HG03565 (cell line): ENCODE measurements around the gene GMPR.

ENCODE experiments used
- ATAC-seq: cut with Tn5 transposase; IDR thresholded peaks from one replicate; pipeline ENCODE4 v1.9.1; 2021; ENCODE audit warnings: mild to moderate bottlenecking, moderate library complexity; ENCODE audit not compliant: unreplicated experiment

GMPR gene

GRCh38 chr6:16296061-16296670 lies 57.8 kb downstream of the GMPR start:
- ATAC-seq: no peak

GRCh38 chr6:16299861-16300260 lies 61.5 kb downstream of the GMPR start:
- no peak for ATAC-seq

DNA sequence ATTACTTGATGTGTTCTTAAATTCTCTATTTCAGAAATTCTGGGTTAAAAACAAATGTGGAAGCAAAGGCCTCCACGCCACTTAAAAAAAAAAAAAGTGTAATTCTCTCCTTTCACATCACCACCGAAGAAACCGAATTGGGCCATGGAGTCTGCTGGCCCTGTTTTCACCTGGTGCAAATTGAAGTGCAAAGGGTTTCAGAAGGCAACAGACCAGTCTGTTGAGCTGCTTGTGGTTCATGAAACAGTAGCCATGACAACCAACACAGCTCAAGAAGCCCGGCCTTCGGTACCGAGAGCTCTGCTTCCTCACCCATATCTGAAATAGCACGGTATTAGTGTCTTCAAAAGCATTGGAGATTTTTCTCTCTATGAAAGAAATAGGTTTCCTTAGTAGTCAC lies 63.1 kb downstream of the GMPR start:
- peak; percentile 49 for ATAC-seq

- no peak for ATAC-seq
These were observed 64.5 kb downstream of the GMPR start for GRCh38 chr6:16302721-16303552.

DNA sequence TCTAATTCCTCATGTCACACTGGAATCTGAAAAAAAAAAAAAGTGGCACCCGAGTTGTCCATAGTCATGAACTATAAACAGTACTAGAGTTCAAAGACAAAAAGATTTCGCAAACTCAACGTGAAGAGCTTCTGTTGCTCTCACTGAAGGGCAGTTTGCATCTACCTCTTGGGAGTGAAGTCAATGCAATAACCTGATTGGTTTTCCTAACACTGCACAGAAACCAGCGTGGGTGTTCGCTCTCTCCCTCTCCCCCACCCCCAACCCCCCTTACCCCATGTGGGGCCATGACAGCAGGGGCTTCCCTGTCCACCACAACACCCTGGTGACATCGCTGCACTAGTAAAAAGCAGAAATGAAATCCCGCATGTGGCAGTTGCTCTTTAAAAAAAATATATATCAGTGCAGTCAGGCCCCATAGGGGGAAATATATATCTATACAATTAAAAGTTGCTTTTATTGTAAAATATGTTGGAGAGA lies 66.9 kb downstream of the GMPR start:
- peak; percentile 69 for ATAC-seq

- peak; percentile 16 for ATAC-seq
These were observed 67.4 kb downstream of the GMPR start for GRCh38 chr6:16305788-16306187.

GRCh38 chr6:16306334-16306733 lies 67.9 kb downstream of the GMPR start:
- ATAC-seq: no peak

DNA sequence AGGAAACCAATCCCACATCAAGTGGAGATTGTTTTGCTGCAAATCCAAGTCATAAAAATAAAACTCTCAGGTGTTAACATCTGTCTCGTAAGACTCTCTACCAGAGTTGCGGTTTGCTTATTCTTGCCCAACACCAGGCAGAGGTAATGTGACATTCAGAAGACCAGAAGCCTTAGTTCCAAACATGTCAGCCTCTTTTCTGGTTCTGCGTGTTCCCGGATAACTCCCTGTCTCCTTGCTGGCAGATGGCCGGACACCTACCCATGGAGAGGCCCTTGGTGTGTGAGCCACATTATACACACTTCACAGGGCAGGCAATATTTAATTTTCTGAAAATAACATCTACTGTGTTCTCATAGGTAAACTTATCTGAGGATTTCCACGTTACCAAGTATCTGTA lies 73.4 kb downstream of the GMPR start:
- no peak for ATAC-seq

GRCh38 chr6:16313732-16314131 lies 75.3 kb downstream of the GMPR start:
- no peak for ATAC-seq

- no peak for ATAC-seq
These were observed 75.9 kb downstream of the GMPR start for GRCh38 chr6:16314296-16314695.

DNA sequence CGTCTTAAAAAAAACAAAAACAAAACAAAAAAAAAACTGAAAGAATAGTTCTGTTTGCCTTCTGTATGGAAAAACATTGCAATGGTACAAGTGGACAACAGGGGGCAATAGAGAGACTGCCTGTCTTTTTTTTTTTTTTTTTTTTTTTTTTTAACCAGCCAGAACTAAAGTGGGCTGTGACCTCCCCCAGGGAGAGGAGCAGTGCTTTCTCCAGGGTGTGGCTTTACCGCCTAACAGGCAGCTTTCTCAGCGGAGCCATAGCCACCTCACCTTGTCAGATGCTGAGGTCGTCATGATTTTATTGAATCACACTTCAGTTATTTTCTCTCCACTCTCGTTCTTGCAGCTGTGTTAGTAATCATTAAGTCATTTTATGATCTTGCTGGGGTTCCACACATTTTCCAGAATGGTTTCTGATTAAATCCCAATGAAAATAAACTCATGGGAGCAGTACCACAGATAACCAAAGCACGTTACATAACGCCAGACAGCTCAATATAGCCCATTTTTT lies 78.4 kb downstream of the GMPR start:
- no peak for ATAC-seq

DNA sequence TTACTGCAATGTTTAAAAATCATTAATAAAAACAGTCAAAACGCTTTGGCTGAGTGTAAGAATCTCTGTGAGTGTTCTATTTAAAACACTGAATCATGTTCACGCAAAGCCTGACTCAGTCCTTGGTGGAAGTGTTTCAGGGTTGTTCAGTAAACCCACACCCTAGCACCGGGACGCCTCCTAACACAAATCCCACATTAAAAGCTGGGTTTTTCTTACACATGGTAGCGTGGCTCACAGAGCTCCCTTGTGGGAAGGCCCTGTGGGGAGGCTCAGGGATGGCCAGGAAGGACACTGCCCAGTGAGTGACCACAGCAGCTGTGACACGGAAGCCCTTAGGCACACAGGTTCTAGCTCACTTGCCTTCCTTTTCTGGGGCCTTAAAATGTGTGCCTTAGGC lies 80.2 kb downstream of the GMPR start:
- no peak for ATAC-seq

DNA sequence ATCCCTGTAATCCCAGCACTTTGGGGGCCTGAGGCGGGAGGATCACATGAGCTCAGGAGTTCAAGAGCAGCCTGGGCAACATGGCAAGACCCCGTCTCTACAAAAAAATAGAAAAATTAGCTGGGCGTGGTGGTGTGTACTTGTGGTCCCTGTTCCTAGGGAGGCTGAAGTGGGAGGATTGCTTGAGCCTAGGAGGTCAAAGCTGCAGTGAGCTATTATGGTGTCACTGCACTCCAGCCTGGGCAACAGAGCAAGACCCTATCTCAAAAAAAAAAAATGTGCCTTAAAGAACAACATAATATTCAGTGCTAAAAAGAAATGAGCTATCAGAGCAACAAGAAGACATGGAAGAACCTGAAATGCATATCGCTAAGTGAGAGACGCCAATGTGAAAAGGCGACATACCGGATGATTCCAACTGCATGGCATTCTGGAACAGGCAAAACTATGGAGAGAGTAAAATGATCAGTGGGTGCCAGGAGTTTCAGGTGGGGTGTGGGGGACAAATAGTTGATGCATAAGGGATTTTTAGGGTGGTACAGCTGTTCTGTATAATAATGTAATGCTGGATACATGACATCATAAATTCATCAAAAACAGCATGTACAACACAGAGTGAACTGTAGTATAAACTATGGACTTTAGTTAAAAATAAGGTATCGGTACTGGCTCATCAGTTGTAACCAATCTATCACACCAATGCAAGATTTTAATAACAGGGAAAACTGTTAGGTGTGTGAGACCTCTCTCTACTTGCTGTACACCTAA lies 80.8 kb downstream of the GMPR start:
- no peak for ATAC-seq

DNA sequence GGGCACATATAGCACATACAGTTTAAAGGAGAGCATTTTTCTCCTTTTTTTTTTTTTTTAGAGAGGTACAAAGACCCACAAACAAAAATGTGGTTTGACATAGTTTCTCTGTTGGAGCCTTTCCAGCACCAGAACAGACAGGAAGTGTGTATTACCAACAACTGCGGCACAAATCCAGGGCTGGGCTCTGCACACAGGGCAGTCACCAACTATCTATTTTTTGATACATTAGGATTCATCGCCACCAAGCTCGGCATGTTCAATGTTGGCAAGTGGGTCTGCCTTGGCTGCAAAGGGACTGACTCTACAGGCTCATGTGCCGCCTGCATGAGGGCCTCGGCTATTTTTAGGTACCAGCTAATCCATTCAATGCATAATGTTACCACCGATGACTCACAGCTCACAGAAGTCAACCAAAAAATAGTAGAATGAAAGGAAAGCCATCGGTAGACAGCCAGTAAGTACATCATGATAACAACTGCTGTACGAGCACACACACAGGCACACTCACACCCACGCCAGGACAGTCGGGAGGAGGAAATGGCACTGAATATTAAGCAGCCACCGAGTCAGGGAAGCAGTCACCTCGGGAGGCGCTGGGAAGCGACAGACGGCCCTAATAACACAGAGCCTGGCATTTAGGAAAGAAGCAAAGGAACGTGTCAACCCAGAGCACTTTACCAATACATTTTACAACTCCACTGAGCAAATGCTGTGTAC lies 81.6 kb downstream of the GMPR start:
- peak; percentile 60 for ATAC-seq

DNA sequence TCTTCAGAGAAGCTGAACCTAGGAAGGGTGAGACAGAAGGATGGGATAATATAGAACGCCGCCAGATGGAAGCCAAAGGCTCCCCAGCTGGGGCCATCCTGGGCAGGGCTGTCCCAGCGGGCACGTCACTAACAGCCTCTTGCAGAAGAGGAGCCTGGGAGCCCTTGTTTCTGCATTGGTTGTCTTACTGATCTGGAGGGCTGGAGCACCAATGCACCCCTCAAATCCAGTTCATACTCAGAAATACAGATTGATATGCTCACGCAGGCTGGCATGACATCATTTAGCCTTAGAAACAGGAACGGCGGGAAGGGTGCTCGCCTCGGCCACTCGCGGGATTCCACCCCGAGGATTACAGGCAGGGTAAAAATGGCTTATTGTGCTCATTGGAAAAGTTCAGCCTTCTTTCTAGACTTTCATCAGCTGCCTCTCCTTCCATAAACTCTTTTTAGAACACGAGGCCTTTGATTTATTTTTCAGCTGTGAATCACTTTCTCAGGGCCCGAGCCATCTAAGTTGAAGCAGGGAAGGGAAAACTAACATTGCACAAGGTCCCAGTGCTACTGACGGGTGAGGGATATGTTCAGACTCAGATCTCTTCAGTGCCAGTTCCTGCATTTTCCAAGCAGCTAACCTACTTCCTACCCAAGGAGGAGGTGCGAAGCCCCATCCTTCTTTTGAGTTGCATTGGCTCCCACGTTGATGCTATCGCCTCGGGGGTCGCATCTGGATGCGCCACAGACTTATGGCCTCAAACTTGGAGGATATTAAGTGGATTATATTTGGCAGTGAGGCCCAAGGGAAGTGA lies 82.3 kb downstream of the GMPR start:
- no peak for ATAC-seq

DNA sequence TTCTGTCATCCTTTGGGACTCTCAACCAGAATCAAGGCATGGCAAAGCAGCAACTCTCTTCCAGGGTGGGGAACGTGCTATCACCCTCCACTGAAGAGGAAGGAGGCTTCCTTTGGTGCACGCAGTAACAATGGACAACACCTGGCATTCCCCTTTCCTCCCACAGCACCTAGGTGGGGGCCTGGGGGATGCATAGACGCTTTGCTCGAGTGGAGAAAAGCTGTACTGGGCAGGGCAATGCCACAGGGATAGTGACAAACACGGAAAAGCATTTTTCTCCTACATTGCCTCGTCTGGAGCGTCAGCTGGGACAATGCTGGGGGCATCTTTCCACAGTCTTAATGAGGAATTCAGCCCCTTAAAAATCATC lies 82.9 kb downstream of the GMPR start:
- ATAC-seq: no peak

GRCh38 chr6:16321826-16322225 lies 83.4 kb downstream of the GMPR start:
- ATAC-seq: no peak

DNA sequence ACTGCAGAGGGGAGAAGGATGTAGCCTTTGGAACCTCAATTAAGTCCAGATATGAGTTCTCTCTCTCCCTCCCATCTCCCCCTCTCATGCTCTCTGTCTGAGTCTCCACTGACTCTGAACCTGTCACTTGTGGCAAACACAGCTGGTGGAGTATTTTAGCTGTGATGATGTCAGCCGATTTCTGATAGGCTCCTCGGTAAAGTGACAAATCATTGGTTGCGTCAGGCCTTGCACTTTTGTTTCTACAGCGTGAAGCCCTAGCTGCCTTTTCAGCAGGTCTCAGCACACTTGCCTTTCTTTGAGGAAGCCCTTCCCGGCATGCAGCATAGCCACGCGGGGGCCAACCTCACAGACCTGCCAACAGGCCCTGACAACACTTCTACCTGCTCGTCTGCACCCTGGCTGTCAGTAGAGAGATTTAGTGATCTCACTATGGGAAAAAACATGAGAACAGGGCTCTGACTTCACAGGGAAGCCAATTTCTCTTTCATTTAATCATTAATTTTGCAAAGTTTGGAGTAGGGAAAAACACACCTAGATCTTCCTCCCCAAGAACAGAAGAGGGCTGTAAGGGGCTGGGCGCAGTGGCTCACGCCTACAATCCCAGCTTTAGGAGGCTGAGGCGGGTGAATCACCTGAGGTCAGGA lies 84.4 kb downstream of the GMPR start:
- peak; percentile 82 for ATAC-seq

DNA sequence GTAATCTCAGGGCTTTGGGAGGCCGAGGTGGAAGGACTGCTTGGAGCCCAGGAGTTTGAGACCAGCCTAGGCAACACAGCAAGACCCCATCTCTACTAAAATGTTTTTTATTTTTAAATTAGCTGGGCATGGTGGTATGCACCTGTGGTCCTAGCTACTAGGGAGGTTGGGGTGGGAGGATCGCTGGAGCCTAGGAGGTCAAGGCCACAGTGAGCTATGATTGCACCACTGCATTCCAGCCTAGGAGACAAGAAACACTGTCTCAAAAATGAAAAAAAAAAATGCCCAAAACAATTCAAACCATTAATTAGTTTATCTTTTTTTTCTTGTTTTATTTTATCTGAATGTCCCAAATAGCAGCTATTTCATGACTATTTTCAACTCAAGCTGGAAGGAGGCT lies 85.8 kb downstream of the GMPR start:
- ATAC-seq: no peak
